ENCODE results near the gene VPS72. TPM values are rescaled to one million over a fixed set of nuclear protein-coding genes. Genes with fewer than 3 reads are reported as not detected.

The VPS72 gene
- polyA plus RNA-seq, 1 donor = 45.4 TPM

DNA sequence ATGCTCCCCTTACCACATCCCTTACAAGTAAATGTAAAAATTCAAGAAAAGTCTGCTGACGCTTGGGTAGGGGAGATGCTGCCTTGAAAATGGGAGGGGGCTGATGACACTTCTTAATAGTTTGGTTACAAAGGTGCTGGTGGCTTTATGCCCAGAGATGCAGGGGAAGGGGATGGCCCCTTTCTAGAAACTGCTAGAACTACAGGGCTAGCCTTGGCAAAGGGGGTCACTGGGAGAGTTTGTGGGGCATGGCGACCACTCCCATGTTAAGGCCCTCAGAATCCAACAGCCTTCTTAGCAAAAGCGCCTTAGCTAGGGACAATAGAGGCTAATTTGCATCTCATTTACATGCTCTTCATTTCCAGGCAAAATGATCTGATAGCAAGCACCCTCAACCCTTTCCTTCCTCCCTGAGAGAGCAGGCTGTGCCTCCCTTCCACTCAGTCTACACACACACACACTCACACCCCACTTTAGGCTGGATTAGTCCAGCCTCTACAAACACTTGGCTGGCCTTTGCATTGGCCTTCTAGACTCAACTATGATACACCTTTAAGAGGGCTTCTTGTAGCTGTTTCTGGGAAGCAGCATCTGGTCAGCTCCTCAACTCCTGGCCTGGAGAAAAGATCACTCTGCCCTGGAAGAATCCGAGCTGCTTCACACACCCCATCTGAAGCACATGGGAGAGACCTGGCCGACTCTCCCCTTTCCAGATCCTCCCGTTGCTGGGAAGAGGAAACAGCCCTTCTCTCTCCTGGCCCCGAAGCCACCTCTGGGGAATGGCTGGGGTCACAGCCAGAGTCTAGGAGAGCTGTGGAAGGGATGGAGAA lies 45.3 kb downstream of the VPS72 start:
- peak; percentile 73 for DNase-seq

DNA sequence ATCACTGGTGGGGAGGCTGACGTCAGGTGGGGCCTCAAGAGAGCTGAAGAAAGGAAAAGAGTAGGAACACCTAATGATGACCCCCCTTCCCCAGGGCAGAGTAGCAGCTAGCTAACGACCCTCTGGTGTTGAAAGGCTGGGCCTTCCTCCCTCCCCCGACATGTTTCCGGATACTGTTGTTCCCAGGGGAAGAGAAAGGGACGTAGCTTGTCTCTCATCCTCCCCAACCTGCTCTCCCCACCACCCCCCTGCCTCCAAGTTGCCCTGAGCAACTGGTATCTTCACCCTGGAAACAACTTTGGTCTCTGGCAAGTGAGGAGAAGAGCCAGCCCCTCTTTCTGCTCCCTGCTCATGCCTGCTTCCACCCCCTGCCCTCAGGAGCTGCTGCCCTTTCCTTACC lies 46.0 kb downstream of the VPS72 start:
- no peak for DNase-seq

DNA sequence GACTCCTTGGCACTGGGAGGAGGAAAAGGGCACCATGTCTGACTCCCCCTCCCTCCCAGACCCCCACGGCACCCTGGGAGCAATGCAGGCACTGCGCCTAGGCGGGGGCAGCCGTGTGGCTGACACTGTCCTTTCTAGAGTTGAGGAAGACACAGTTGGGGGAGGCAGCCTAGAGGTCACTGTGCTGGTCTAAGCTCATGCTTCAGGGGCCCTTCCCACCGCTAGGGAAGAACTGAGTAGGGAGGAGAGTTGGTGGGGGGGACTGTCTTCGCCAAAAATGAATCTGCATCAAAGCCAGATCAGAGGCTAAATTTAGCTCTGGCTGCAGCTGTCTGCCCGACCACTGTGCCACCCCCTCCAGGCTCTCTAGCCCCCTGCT lies 47.0 kb downstream of the VPS72 start:
- no peak for DNase-seq

DNA sequence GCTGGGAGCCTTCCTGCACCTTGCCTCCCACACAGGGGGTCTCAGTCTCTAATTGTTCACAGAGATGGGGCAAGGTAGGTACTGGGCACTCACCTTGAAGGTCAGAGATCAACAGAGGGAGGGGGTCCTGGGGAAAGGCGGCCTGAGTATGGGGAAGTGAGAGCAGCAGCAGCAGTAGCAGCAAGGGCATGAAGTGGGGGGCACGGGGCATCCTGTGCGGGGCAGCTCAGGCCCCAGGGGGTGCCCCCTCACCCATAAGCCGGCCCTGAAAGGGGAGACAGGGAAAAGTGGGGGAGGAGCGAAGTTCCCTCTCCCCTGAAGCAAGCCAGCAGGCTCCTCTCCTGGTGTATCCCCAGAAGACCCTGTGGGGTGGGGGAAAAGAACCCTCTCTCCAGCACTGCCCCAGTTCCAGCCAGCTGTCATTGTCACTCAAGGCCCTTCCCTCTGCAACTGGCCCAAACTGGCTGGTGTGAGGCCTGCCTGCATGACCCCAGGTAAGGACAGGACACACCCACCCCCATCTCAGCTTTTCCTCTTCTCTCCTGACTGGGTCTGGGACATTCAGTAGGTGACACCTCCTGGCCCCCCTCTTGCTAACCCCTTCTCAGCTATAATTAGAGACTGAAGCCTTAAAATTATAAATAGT lies 47.5 kb downstream of the VPS72 start:
- no peak for DNase-seq

DNA sequence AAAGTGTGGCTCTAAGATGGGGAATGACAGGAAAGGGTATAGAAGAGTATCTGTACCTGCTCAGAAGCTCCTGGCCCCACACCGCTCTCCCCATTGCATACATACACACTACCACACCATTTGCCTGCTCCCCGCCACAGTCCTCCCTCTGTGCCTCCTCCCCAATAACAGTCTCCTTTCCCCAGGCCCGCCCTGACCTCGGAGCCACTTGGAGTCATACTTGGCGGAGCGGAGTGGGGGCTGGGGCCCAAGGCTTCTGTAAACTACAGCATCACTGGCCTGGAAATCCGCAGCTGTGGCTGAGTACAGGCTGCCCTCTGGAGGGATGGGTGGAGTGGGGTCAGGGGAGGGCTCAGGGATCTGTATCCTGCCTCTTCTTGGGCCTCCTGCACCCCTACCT lies 52.2 kb downstream of the VPS72 start:
- no peak for DNase-seq

DNA sequence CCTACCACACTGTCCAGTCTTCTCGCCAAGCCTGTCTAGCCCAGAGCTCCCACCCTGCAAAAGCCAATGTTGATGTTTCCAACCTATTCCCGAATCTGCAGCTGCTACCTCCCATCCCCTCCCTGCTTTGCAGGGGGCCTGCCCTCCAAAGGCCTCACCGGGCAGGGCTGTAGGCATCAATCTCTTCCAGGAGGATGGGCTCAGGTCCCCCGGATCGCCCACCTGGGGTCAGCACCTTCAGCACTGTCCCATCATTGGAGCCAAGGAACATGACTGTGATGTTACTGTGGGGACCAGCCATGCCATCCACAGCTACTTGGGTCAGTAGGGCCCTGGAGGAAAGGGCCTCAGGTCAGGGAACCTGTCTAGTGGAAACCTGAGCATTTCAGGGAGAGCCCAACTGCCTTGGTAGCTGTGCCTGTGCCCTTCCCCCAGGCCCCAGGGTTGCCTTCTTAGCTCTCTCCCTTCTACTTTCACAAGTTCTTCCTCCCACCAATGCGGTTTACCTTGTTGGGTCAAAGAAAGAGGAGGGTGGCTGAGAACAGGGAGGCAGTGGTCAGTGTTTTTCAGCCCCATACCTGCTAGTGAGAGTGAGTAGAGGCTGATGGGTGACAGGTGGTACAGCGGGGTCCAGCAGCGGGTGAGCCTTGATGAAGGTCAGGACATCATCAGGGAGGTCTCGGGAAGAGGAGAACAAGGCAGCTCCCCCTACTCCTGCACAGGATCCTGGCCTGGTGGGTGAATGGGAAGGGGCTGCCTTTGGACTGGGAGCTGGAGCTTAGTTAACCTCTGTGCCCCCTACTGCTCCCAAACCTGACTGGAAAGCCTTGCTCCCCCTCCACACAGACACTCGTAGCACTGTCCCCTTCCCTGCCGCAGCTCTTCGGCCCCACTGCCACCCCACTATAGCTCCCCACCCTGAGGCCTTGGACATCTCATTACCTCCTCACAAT lies 54.3 kb downstream of the VPS72 start:
- DNase-seq = no peak

DNA sequence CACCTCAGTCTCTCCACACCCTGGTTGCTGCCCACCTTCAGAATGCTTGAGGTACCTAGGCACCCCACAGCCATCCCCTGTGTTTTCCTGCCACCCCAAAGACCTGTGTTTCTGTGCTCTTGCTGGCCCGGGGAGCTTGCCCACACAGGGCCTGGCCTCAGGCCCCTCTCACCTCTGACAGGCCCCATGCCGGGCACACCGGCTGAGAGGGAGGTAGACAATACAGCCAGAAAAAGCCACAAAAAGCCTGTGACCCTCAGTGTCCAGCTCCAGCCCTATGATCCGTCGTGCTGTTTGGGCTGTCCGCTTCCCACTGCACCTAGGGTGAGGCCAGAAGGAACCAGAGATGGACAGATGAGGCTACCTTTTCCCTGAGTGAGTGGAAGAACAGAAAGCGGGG lies 55.0 kb downstream of the VPS72 start:
- no peak for DNase-seq

DNA sequence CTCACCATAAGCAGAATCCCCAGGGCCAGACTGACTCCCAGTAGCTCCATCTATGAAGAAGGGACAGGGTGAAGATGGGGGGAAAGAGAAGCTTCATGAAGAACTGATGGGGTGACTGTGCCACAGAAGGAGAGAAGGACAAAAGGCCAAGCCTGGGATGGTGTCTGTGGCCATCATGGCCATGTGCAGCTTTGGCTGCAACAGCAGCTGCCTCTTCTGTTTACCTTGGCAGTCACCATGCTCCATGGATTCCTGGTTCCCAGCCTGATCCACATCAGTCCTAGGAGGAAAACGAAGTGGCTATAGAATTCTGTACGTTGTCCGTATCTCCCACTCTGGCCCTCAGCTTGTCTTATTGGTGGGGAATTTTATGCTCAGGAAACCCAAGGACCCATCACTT lies 55.6 kb downstream of the VPS72 start:
- DNase-seq = no peak

DNA sequence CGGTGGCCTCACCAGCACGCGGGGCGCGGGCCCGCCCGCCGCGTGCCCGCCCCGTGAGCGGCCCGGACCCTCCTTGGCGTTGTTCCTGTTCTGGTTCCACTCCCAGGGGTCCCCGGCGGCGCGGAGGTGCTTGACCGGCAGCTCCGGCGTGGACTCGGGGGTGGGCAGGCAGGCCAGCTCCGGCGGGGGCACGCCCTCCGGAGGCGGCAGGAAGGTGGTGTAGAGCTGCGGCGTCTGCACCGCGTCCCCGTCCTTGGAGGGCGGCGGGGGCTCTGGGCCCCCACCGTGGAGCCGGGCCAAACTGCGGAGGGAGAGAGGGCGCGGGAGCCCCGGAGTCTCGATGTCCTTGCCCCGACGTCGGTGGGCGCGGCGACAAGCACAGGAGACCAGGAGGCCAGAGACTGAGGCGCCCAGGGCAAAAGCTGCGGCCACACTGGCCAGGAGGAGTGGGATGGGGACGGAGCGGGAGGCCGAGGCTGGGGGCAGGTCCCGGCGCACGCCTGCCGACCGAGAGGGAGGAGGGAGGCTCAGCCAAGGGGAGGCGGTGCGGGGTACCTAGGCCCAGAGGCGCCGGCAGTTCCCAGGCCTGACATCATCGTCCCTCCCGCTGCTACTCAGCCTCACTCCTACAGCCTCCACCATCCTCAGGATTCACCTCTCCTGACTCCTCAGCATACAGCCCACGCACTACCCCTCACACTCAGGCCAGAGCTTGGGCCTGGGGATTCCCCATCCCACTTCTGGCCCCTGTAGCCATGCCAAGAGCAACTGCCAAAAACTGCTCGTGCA lies 56.8 kb downstream of the VPS72 start:
- DNase-seq = no peak

DNA sequence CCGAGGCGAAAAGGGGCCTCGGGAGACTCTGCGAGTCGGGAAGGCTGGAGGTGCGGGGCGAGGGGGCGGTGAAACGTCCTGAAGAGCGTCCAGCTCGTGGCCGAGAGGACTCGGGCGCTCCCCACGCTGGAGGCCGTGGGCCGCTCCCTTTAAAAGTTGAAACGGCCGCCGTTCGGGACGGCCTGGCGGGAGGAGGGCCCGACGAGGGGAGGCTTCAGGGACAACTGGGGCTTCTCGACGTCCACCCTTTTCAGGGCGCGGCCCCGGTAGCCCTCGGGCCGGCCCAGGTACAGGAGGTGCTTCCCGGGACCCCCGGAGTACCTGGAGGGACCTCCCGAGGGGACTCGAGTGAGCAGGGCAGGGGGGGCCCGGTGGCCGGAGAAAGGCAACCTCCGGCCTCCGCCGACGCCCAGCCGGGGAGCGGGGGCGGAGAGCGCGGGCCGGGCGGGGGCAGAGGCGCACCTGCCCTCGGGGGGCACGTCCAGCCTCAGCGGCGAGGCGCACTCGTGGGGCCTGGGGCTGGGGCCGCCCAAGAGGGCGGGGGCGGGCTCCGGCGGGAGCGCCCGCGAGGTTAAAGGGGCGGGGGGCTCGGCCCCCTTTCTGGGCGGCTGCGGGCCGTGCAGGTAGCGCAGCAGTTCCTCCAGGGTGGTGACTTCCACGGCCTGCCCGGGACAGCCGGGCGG lies 57.5 kb downstream of the VPS72 start:
- no peak for DNase-seq

DNA sequence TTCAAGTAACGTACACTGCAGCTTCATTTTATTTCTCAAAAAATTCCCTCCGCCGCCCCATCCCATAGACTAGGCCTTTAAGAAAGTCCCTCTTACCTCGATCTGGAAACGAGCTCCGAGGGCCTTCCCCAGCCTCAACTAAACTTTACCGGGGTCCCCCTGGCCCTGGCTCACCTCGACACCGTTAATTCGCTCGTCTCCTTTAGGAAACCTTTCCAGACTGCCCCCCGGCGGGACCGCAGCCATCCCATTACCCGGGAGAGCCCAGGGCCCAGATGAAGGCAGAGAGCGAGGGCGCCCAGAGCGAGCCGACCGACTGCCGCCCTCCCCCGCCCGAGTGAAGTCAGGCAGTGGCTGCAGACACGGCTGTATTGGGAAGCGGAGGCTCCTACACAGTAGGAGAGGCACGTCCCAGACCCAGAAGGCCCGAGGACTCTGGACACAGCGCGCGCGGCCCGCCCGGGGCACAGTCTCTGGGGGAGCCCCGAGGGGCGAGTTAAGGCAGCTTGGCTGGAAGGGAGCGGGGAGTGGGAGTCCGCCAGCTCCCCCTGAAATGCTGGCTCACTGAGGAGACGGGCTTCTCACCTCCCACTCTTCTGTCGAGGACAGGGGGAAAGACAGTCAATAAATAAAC lies 58.2 kb downstream of the VPS72 start:
- no peak for DNase-seq

DNA sequence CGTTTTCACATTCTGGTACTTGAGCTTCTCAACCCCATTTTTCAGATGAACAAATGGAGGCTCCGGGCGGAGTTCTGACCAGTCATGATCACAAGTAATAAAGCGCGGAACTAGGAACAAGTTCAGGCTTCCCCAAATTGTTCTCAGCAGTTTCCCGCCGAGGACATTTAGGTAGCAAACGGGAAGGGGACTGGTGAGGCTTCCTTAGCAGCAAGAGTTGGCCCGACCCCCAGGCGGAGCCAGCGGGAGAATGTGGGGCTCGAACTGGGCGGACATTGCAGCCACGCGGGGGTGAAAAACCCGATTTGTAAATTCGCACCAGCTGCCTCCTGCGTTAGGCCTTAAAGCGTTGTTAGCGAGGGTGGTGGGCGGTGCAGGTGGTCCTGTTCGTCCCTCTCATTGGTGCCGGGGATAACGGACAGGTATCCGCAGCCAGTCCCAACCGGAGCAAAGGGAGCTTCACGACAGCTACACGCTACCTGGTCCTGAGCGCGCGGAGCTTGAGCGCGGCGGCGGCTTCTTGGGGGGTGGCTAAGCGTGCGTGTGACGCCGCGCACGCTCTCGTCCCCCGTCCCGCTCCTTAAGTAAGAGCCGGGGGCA lies 58.9 kb downstream of the VPS72 start:
- peak; percentile 88 for DNase-seq

DNA sequence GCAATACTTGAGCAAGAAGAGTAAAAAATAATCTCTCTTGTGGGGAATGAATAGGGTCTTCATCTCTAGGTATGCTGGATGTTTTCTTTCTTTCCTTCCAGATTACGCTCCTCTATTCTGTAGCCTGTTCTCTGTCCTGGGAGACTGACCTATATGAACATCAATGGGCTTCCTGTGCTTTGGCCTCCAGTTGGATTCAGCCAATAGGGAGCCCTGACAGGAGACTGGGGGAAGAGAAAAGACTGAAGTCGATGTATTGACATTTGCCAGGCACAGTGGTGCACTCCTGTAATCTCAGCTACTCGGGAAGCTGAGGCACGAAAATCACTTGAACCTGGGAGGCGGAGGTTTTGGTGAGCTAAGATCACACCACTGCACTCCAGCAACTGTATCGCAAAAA lies 61.2 kb downstream of the VPS72 start:
- DNase-seq = no peak

Other genes with a start within 250 kb of the VPS72 start
- 69.0 TPM for gene CERS2, start 215.4 kb downstream of the VPS72 start, polyA plus RNA-seq (ENCODE audit: insufficient read length)
- gene ANXA9, start 207.9 kb downstream of the VPS72 start, polyA plus RNA-seq (ENCODE audit: insufficient read length) = 3.8 TPM
- 24.4 TPM for gene MINDY1, start 183.3 kb downstream of the VPS72 start, polyA plus RNA-seq (ENCODE audit: insufficient read length)
- gene PRUNE1, start 181.7 kb downstream of the VPS72 start, polyA plus RNA-seq (ENCODE audit: insufficient read length) = 27.1 TPM
- gene BNIPL, start 153.6 kb downstream of the VPS72 start, polyA plus RNA-seq (ENCODE audit: insufficient read length) = 1.1 TPM
- gene C1orf56, start 142.4 kb downstream of the VPS72 start, polyA plus RNA-seq (ENCODE audit: insufficient read length) = 6.0 TPM
- 60.6 TPM for gene CDC42SE1, start 130.6 kb downstream of the VPS72 start, polyA plus RNA-seq (ENCODE audit: insufficient read length)
- gene MLLT11, start 129.8 kb downstream of the VPS72 start, polyA plus RNA-seq (ENCODE audit: insufficient read length) = 11.1 TPM
- gene GABPB2, start 119.4 kb downstream of the VPS72 start, polyA plus RNA-seq (ENCODE audit: insufficient read length) = 7.0 TPM
- gene SEMA6C, start 43.6 kb downstream of the VPS72 start, polyA plus RNA-seq (ENCODE audit: insufficient read length) = 120 TPM
- 2.5 TPM for gene TNFAIP8L2, start 33.5 kb downstream of the VPS72 start, polyA plus RNA-seq (ENCODE audit: insufficient read length)
- gene LYSMD1, start 24.3 kb downstream of the VPS72 start, polyA plus RNA-seq (ENCODE audit: insufficient read length) = 12.2 TPM
- gene SCNM1, start 24.1 kb downstream of the VPS72 start, polyA plus RNA-seq (ENCODE audit: insufficient read length) = 36.7 TPM
- 27.4 TPM for gene TMOD4, start 14.2 kb downstream of the VPS72 start, polyA plus RNA-seq (ENCODE audit: insufficient read length)
- 43.5 TPM for gene PIP5K1A, start 8.4 kb upstream of the VPS72 start, polyA plus RNA-seq (ENCODE audit: insufficient read length)
- gene PSMD4, start 64.5 kb upstream of the VPS72 start, polyA plus RNA-seq (ENCODE audit: insufficient read length) = 121 TPM
- 13.5 TPM for gene ZNF687, start 92.1 kb upstream of the VPS72 start, polyA plus RNA-seq (ENCODE audit: insufficient read length)
- 56.5 TPM for gene PI4KB, start 137.2 kb upstream of the VPS72 start, polyA plus RNA-seq (ENCODE audit: insufficient read length)
- gene RFX5, start 157.1 kb upstream of the VPS72 start, polyA plus RNA-seq (ENCODE audit: insufficient read length) = 24.0 TPM
- 35.2 TPM for gene SELENBP1, start 182.5 kb upstream of the VPS72 start, polyA plus RNA-seq (ENCODE audit: insufficient read length)
- gene PSMB4, start 209.4 kb upstream of the VPS72 start, polyA plus RNA-seq (ENCODE audit: insufficient read length) = 142 TPM

All from hindlimb muscle (tissue), 1 donor.